ENCODE measurements around the gene SLC25A39.
"Not testable (repeated sequence)": the region's sequence is repeated elsewhere in the genome, so short reads cannot be mapped to it uniquely, and the experiment has no call there.

SLC25A39 gene, protein sequence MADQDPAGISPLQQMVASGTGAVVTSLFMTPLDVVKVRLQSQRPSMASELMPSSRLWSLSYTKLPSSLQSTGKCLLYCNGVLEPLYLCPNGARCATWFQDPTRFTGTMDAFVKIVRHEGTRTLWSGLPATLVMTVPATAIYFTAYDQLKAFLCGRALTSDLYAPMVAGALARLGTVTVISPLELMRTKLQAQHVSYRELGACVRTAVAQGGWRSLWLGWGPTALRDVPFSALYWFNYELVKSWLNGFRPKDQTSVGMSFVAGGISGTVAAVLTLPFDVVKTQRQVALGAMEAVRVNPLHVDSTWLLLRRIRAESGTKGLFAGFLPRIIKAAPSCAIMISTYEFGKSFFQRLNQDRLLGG

DNA sequence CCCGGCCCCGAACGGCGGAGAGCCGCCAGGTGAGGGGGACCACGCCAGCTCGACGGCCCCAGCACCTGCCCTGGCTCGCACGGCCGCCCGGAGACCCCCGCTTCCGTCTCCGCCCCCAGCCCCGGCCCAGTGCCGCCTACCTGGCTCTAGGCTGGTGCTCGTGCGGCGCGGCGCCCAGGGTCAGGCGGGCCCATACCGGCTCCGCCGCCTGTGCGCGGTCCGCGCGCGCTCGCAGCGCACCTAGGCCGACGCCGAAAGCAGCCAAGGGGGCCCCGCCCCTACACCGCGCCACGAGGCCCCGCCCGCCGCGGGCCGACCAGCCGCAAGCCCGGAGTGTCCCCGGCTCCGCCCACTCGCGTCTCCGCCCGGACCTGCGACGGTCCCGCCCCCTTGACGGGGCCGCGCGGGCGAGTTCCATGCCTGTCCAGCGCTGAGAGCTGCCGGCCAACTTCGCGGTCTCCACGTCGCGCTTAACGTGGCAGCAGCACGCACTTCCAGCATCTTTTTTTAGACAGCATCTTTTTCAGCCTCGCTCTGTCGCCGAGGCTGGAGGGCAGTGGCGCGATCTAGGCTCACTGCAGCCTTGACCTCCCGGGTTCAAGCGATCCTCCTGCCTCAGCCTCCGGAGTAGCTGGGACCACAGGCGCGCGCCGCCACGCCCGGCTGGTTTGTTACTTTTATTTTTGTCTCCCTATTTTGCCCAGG is at the start of gene SLC25A39:
Gene SLC25A39 (minus strand): TSS at position 253 of the 705 bp plus-strand sequence. CDS start 1,261 bp downstream, outside the sequence.
- peak within 1 kb of the TSS; percentile 88 for H3K4me3 ChIP-seq (ENCODE audit: low read depth, low read length)

DNA sequence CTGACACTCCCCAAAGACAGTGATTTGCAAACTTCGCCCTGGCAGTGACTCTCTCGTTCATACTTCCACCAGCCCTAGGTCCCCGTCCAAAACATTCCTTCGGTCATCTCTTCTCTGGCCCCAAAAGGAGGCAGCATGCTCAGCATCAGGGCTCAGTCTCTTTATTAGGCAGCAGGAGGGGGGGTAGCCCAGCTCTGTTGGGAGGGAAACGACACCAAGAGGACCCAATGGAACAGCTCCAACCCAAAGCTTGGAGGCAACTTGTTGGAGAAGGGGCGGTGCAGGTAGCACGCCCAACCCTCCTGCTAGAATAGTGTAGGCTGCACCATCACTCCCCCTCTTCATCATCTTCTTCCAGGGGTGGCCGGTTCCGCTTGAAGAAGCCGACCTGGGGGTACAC is 47.4 kb upstream of the SLC25A39 start:
- H3K4me3 ChIP-seq (ENCODE audit: low read depth, low read length) = no peak overlapping the region

DNA sequence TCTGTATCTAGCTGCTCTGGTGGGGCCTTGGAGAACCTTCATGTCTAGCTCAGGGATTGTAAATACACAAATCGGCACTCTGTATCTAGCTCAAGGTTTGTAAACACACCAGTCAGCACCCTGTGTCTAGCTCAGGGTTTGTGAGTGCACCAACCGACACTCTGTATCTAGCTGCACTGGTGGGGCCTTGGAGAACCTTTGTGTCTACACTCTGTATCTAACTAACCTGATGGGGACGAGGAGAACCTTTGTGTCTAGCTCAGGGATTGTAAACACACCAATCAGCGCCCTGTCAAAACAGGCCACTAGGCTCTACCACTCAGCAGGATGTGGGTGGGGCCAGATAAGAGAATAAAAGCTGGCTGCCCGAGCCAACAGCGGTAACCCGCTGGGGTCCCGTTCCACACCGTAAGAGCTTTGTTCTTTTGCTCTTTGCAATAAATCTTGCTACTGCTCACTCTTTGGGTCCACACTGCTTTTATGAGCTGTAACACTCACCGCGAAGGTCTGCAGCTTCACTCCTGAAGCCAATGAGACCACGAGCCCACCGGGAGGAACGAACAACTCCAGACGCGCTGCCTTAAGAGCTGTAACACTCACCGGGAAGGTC is 44.9 kb upstream of the SLC25A39 start:
- not testable (repeated sequence) for H3K4me3 ChIP-seq (ENCODE audit: low read depth, low read length)

DNA sequence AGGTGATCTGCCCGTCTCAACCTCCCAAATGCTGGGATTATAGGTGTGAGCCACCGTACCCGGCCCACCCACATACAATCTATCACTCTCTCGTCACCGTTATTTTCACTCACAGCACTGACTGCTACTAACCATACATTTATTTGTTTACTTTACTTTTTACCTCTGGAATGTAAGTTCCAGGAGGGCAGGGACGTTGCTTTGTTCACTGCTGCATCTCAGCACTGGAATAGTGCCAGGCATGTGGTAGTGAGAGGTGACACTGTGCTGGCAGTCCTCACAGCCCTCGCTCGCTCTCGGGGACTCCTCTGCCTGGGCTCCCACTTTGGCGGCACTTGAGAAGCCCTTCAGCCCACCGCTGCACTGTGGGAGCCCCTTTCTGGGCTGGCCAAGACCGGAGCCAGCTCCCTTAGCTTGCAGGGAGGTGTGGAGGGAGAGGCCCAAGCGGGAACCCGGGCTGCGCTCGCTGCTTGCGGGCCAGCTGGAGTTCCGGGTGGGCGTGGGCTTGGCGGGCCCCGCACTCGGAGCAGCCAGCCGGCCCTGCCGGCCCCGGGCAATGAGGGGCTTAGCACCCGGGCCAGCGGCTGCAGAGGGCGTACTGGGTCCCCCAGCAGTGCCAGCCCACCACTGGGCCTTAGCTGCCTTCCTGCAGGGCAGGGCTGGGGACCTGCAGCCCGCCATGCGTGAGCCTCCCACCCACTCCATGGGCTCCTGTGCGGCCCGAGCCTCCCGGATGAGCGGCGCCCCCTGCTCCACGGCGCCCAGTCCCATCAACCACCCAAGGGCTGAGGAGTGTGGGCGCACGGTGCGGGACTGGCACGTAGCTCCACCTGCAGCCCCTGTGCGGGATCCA is 44.0 kb upstream of the SLC25A39 start:
- not testable (repeated sequence) for H3K4me3 ChIP-seq (ENCODE audit: low read depth, low read length)

DNA sequence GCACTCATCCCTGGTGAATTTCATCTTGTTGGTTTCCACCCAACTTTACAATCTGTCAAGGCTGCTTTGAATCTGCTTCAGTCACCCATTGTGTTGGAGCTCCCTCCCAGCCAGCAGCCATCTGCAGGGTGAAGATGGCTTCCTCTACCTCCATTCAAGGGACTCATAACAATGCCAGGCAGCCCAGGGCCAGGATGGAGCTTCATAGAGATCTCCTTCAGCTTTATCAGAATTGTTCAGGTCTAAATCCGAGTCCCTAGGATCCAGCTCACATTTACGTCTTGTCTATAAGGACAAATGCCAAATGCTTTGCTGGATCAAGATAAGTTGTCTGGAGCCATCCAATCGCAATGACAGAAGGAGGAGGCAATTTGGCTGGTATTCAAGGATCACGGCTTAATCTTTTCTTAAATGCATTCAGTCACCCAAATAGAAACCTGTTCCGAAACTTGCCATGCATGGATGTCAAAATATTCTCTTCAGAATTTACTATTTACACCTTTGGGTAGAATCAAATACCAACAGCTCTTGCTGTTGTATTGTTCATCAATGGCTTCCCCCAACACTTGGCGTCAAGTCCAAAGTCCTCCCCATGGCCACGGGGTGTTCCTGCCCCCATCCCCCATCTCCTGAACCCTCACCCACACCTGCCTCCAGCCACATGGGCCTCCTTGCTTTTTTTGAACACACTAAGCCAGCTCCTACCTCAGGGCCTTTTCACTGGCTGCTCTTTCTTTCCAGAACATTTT is 42.8 kb upstream of the SLC25A39 start:
- no peak overlapping the region for H3K4me3 ChIP-seq (ENCODE audit: low read depth, low read length)

DNA sequence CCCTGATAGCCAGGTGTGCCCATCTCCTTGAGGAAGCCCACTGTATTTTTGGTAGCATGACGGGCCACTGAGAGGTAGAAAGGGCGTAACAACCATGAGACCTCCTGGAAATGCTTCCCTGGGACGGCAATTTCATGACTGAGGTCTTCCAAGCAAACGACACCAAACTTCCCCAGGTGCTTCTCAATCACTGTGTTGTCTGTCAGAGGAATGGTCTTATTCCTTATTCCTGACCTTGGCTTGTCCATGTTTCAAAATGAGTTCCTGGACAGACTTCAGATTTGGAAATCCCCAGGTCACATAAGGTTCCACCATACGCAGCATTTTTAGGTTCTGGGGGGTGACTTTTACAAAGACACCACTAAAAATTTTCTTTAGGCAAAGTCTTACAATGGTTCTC is 40.4 kb upstream of the SLC25A39 start:
- not testable (repeated sequence) for H3K4me3 ChIP-seq (ENCODE audit: low read depth, low read length)

DNA sequence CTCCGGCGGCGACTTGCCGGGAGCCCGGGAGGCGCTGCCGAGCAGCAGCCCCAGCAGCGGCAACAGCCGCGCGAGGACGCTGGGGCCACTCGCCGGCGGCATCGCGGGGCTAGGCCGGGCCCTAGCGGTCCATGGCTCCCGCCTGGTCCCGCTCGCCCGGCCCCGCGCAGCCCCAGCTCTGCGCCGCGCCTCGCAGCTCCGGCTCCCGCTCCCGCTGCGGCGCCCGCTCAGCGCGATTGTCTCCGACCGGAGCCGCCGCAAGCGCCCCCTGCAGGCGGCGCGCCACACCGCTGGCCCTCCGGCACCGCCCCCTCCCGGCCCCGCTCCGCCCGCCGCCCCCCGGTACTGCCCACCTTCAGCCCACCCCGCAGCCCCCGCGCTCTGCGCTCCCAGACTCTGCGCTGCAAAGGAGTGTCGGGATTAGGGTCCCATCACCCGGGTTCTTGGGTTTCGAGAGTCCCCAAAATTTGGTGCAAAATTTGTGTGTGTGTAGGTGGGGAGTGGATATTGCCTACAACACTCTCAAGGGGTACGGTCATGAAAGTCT is 39.1 kb upstream of the SLC25A39 start, which contains the start of gene FAM171A2:
Gene FAM171A2 (minus strand): TSS at position 241 of the 547 bp plus-strand sequence. CDS start 139 bp downstream, at position 102.
- H3K4me3 ChIP-seq (ENCODE audit: low read depth, low read length) = peak within 1 kb of the TSS; percentile 47

DNA sequence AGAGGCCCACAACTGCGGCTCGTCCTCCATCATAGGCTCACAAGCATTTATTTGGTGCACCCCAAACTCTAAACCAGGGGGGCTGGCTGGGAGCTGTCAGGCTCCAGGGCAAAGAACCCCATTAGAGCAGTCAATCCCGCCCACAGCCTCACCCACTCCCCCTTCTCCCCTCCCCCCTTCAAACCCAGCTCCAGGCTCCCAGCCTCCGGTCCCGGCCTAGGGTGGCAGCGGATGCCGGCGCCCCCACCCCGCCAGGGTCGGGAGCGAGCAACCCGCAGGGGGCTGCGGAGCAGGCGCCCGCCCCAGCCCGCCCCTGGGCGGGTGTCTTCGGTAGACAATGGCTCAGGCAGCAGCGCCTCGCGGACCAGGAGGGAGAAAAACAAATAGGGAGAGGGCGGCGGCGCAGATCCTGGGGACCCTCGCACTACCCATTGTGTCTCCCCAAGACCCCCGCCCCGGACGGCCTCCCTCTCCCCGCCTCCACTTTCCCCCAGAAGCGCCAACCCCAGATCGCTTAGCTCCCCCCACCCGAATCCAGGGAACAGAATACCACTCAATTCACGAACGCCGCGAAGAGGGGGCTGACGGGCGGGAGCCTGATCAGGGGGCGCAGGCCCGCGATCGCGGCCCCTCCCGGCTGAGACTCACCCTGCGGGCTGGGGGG is 38.5 kb upstream of the SLC25A39 start:
- H3K4me3 ChIP-seq (ENCODE audit: low read depth, low read length) = peak overlapping the region; percentile 47

DNA sequence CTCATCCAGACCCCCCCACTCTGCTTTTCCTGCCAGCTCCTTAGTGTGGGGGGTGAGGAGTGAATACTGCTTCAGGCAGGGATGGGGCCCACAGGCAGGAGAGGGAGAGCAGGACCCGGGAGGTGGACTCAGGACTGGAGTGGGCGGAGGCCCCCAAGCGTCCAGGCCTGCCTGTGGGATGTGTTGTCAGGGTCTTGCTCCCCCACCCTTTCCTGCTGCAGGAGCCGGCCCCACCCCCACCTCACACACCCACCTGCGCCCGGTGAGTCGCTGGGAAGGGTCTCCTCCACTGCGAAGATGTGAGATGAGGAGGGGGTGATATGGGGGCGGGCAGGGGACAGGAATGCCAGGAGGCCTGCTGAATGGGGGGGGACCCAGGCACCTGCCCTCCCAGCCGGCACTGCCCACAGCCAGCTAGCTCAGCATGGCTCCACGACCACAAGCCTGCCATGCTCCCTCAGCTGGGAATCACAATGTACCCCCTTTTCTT is 37.9 kb upstream of the SLC25A39 start:
- peak overlapping the region; percentile 47 for H3K4me3 ChIP-seq (ENCODE audit: low read depth, low read length)

DNA sequence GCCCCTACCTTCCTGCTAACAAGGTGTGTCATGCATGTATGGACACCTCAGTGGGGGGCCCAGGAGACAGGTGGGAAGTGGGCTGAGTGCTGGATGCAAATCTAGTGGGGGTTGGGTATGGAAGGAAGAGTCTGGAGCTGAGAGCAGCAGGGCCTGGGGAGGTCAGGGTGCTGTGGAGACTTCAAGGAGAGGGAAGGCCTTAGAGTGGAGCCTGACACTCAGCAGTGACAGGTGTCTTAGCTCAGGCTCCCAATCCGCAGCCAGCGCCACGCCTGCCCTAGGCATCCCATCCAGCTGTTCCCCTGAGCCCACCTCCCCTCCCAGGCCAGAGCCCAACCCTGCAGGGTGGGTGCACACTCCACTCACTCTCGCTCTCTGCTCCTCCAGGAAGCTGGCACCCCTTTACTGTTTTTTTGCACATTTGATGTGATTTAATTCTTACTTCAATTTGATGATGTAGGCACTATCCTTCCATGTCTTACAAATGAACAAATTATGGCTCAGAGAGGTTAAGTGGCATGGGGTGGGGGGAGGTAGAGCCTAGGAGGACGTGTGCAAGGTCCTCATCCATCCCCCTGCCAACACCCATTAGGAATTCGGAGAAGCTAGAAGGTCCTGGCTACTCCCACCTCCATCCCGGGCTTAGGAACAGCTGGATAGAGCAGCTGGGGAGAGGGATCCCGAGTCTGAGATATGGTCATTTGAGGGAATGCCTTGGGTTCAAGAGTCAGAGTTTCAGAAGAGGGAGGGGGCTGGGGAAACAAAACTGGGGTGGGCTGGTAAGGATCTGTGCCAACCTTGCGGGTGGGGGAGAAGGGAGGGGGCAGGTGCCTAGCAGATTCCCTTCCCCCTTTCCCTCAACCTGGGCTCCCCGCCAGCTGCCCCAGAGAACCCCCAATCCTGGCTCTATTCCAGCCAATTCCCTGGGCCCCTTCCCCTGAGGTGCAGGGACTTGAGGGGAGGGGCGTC is 37.0 kb upstream of the SLC25A39 start:
- no peak overlapping the region for H3K4me3 ChIP-seq (ENCODE audit: low read depth, low read length)

DNA sequence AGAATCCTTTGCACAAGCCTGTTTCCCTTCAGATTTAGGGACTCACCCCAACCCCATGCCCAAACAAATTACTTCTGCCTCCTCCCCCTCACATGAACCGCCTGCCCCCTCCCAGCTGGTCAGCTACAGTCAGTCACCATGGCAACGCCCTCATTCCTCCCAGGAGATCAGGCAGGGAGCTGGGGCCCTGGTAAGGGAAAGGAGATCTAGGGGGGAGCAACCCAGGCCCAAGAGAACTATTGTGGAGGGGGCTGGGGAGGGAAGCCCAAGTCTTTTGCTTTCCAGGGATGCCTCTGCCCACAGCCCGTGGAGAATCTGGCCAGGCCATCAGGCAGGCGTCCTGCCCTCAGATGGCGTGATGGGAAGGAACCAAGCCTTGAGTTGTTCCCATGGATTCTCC is 36.2 kb upstream of the SLC25A39 start:
- no peak overlapping the region for H3K4me3 ChIP-seq (ENCODE audit: low read depth, low read length)

DNA sequence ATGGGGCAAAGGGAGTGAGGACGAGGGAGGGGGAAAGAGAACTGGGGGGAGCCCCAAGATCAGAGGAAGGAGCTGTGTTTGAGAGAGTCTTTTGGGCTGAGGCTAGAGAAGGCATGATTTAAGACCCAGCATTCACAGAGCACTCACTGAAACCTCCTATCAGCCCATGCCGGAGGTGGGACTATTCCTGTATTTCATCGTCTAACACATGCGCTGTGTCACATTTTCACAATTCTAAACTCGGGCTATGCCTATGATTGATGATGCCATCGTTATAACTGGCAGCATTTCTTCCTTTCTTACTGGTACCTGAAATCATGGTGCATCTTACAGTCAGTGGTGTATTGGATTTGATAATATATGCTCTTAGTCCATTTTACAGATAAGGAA is 35.5 kb upstream of the SLC25A39 start:
- no peak overlapping the region for H3K4me3 ChIP-seq (ENCODE audit: low read depth, low read length)

DNA sequence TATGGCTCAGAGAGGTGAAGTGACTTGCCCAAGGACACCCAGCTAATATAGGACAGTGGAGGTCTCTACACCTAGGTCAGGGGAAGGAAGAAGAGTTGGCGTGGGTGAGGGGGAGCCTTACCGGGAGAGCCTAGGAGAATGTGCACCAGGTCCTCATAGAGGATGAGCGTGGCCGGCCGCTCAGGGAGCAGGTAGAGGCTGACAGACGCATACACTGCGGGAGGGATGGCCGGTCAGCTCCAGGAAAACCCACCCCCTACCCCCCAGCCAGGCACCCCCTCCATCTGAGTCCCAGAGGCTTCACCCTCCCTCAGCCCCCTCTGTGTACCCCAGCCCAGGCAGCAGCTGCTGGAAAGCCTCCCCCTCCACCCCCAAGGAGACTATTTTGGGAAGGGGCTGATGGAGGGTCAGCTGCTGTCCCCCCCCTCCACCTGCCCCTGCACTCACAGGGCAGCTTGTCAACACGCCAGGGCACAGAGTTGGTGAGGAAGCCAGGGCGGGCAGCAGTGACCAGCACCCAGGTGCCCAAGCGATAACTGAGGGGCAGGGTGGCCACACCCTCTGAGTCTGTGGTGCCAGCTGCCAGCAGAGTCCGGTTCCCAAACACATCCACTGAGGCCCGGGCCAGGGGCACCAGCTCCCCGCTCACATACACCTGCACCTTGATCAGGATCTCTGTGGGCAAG is 35.0 kb upstream of the SLC25A39 start:
- no peak overlapping the region for H3K4me3 ChIP-seq (ENCODE audit: low read depth, low read length)

DNA sequence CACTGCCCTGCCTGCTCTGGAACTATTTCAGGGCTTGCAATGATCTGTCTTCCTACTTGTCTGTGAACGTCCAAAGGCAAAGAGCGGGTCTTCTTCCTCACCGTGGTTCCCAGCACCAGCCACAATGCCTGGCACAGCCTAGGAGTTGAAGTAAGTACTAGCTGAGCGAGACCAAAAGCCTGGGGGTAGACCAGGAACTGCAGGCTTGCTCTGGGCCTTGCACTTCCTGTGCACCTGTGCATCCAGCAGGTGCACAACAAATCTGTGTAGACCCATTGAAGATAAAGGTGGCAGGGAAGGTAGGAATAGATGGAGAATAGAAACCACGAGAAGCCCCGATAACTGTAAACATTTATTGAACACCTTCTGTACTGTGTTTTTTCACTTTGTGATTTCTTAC is 34.4 kb upstream of the SLC25A39 start:
- H3K4me3 ChIP-seq (ENCODE audit: low read depth, low read length) = no peak overlapping the region

DNA sequence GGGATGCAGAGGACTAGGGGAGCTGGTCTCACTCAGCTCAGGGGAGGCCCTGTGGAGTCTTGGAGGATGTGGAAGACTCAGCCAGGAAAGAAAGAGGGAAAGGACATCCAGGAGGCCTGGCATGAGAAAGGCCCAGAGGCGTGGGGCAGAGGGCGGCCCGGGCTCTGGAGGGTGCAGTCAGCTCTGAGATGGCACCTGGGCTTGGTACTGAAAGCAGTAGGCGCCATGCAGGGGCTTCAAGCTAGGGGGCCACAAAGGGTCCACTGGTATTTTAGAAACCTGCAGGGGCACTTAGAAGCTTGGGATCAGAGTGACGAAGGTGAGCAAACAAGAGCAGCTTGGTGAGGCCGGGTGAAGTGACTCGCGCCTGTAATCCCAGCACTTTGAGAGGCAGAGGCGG is 33.4 kb upstream of the SLC25A39 start:
- H3K4me3 ChIP-seq (ENCODE audit: low read depth, low read length) = no peak overlapping the region

DNA sequence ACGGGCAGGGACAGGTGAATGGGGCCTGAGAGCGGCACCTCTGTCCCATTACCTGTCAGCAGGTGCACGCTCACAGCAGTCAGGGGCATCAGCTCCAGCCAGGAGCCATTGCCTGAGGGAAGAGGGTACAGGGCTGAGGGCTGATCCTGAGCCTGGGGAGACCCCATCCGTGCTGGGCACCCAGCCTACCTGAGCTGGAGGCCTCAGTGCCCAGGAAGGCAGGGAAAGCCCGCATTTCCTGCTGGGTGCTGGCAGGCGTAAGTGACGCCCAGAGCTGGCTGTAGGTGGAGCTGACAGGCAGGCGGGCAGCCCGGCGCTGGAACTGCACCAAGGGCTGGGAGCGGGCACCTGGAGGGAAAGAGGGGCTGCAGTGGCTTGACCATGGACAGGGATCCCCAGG is 31.6 kb upstream of the SLC25A39 start:
- no peak overlapping the region for H3K4me3 ChIP-seq (ENCODE audit: low read depth, low read length)

DNA sequence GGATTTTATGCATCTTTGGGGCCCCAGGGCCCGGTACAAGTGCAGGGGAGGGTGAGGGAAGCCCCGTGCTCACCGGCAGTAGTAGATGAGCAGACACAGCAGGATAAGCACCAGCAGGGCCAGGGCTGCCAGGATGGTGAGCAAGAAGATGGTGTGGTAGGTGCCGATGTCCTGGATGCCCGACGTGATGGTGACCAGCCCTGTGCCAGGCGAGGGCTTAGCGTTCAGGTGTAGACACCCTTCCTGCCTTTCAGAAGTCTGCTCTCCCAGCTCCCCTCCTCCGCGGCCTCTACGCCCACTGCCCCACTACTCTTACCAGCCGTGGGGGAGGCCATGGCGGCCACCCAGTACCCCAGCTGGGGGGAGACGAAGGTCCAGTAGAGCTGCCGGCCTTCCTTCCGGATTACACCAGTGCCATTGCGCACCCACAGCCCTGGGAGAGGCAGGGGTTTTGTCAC is 31.0 kb upstream of the SLC25A39 start:
- no peak overlapping the region for H3K4me3 ChIP-seq (ENCODE audit: low read depth, low read length)
